Cerebellar nuclear complex (tissue), 1 donor: Measurements from ENCODE around the gene SORCS2.

Experiments
- DNase-seq, 2 experiments: peaks; one replicate each; lab custom pipeline; 2025; lab: John Stamatoyannopoulos, UW

The SORCS2 gene

DNA sequence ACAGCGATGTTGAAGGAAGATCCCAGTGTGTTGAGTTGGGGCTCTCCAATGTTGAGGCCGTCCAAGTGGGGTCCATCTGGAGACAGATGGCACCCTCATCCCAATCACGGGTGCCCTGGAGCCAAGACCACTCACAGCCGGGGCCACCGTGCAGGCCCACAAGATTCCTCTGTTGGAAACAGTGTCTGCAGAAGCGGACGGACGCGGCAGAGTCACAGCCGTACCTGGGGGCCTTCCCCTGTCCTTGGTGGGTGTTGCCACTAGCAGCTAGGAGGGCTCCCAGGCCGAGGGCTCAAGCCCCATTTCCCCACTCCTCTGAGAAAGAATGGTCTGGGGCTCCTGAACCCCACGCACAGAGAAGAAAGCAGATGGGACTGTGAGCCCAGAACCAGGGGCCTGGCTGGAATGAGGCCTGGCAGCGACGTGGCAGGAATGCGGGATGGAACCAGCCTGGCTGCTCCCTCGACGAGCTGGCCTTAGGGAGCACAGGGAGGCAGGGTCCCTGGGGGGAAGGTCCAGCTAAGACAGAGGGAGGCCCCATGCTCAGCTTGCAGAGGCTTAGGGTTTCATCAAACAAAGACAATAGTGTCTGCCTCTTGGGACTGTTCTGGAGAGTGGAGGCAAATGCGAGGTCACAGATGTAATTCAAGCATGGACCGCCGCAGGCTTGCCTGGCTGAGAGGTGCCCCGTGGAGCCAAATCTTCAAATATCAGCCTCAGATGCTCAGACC is 518.4 kb downstream of the SORCS2 start:
- DNase-seq = no peak

DNA sequence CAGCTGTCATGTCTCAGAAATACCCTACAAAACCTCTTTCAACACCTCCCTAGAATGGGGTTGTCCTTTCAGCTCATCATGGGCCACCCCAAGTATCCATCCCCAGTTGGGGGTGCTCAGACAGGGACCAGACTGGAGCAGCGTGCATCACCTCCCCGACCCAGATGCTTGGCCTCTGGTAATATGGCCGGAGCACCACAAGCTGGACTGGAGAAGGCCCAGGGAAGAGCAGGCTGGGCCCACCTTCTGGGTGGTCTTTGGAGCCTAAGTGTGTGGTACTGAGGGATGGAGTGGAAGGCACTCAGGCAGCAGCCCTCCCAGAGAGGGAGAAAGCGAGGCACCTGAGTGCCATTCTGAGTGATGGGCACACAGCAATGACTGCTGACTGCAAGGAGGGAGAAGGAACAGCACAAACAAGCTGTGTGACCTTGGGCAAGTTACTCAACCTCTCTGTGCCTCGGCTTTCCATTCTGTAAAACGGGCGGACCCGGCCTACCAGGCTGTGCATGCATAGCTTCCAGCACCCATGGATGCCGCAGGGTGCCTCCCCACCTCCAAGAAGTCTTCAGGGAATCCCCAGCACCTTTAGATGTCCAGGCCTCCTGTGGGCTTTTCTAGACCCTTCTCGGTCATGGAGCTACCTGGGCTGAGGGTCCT is 519.1 kb downstream of the SORCS2 start:
- no peak for DNase-seq

DNA sequence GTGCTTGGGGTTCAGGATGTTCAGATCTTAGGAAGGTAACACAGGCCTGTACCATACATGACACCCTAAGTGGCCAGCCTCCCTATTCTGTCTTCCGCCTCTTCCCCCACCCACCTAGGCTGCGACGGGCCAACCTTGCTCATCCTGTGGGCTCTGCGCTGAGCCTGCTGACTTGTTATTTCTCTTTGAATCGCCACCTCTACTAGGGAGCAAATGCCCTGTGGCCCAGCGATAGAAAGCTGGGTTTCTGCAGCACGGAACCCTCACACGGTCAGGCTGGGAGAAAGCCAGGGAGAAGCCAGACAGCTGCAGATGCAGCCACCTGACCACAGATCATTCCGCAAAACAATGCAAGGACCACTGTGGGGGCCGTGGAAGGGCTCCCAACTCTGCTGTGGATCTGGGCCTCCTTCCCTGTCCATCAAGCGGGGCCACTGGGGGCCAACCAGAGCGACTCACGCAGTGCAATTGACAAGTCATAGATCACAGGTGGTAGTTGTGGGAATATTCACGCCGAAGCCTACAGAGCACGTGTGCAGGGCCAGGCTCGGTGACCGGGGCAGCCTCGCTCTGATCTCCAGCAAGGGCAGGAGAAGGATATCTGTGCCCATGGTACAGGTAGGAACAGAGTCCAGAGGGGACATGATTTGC is 519.8 kb downstream of the SORCS2 start:
- DNase-seq = no peak

DNA sequence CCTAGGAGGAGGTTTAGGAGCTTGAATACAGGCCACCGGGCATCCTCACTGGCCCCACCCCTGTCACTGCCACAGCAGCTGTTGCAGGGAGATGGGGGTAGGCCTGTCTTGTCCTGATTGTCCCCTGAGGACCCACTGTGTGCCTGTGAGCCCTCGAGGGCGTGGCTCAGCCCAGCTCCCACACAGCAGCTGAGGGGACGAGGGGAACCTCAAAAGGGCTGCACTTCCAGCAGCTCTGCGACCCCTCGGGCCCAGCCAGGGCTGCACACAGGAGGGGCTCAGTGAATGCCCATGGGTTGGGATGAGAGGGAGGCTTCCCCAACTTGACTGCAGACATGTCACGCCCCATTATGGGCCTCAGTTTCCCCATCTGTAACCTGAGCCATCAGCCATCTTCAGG is 521.4 kb downstream of the SORCS2 start:
- DNase-seq = no peak

DNA sequence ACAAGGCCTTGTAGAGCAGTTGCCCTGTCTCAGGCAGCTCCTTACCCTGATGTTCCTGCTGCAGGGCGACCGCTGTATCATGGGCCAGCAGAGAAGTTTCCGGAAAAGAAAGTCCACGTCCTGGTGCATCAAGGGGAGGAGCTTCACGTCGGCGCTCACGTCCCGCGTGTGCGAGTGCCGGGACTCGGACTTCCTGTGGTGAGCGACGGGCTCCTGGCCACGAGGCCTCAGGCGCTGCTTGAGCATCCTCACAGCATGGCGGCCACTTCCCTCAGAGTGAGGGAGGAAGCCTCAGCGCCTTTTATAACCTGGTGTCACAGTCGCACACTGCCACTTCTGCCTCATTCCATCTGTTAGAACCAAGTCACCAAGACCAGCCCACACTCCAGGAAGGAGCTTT is 521.8 kb downstream of the SORCS2 start:
- no peak for DNase-seq

DNA sequence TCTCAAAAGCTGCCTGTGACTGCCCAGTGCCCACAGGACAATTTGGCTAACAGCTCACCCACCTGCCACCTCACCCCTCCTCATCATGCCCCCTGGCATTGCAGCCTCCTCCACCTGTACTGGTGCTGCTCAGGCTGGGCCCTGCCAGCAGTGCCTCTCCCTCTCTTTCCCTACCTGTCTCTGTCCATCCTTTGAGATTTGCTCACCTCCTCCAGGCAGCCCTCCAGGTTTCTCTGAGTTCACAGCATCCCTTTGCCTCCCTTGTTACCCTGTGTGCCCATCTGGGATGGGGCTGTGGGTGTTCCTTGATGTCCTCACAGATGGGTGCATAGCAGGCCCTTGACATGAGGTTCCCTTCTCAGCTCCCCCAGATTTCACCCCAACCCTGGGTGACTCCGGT is 522.4 kb downstream of the SORCS2 start:
- DNase-seq = no peak

DNA sequence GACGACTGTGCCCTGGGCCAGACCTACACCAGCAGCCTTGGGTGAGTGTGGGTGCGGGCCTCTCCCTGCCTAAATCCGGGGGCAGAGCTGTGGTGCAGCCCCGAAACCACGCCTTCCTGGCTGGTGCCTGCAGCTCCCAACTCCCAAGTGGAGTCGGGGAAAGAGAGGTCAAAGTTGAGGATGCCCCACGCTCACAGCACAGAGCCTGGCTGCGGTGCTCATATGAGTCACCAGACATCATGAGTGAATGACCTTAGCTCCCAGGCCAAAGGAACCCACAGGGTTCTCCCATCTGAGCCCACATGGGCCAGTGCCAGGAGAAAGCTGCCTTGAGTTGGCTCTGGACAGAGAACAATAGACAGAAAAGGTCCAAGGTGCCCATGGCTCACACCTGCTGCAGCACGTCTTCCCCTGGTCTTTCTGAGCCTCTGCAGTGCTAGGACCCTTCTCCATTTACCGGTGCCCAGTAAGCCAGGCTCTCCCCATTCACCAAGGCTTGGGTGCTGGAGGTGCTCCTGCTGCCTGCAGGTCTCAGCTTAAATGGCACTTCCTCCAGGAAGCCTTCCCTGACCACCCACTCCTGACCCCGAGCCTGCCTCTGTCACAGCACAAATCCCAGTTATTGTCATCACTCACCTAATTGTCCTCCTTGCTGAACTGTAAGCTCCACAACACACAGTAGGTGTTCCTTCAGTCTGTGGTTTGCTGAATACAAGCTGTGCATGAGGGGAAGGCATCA is 523.1 kb downstream of the SORCS2 start:
- DNase-seq = no peak

DNA sequence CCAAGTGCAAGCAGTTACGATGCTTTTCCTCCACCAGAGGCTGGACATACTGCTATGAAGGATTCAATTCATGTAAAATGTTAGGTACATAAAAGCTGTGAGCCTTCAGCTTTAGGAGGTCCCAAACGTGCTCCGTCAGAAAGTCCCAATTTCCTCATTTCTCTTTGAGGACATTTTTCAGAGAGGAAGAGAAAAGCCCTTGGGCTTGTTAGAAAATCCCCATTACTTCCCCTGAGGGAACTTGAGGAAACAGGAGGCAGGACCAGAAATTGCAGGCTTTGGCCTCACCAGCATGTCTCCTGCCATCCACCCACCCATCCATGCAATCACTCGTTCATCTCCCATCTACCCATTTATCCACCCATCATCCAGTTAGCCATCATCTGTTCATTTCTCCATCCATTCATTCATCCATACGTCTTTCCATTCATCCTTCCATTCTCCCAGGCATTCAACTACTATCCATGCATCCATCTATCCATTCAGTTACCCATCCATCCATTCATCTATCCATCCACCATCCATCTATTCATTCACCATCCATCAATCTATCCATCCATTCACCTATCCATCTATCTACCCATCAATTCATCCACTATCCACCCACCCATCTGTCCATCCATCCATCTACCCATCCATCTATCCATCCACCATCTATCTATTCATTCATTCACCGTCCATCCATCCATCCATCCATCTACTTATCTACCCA is 523.8 kb downstream of the SORCS2 start:
- no peak for DNase-seq

DNA sequence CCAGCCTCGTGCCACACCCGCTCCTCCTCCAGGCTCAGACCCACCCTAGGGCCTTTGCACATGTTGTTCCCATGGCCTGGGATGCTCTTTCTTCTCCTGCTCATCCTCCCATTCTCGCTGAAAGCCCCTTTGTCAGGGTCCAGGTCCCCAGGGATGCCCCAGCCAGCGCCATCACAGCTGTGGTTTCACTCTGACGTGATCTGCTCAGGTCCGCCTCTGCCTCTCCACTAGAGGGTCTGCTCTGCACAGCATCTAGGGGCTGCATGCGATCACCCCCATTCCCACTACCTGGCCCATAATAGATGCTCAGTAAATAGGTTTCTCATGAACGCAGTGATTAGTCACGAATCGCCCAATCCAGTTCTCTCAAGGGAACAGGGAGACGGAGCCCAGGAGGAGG is 524.8 kb downstream of the SORCS2 start:
- no peak for DNase-seq

DNA sequence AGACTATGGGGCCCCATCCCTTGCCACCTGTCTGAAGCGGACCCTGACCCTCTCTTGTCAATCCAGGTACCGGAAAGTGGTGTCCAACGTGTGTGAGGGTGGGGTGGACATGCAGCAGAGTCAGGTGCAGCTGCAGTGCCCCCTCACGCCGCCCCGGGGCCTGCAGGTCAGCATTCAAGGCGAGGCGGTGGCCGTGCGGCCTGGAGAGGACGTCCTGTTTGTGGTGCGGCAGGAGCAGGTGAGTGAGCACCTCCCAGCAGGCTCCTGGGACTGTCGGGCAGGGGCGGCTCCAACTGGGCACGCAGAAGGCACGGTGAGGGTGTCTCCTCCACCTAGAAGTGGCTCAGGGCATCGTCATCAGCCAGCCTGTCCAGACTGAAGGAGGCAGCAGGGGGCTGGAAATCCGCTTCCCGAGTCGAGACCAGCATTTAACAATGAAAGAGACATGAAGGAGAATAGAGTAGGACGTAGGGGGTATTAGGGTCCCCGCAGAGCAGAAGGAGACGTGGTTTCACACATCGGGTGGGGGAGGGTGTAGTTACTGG is 525.7 kb downstream of the SORCS2 start:
- no peak for DNase-seq

DNA sequence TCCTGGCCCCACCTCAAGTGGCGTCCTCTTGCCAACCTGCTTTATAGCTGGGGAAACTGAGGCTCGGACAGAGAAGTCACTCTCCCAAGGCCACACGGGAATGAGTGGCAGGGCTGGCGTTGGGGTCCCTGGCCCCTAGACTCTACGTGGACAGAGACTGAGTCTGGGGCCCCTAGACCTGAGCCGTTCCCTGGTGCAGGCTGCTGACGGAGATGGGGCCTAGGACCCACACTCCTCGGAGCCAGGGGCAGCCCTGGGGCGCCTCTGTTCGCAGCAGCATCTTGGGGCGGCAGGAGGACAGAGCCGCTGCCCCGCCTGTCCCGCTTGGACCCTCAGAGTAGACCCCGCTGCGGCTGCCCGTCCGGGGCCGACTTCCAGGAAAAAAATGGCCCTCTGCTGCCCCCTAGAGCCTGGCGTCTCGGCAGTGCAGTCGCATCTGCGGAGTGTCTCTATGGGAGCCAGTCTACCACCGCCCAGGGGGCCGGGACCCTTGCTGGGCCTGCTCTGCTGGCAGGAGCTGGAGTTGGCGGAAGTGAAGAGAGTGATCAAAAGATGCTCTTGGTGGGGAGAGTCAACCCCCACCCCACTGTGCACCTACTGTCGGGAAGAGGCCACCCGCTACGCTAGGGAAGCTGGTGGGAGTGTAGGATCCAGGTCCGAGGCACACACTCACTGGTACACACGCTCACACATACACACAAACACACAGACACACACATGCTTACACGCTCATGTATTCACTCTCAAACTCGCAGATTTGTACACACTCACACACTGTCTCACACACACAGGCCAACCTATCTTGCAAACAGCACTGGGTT is 527.2 kb downstream of the SORCS2 start:
- peak in 1 of 2 experiments; percentile 19 for DNase-seq

DNA sequence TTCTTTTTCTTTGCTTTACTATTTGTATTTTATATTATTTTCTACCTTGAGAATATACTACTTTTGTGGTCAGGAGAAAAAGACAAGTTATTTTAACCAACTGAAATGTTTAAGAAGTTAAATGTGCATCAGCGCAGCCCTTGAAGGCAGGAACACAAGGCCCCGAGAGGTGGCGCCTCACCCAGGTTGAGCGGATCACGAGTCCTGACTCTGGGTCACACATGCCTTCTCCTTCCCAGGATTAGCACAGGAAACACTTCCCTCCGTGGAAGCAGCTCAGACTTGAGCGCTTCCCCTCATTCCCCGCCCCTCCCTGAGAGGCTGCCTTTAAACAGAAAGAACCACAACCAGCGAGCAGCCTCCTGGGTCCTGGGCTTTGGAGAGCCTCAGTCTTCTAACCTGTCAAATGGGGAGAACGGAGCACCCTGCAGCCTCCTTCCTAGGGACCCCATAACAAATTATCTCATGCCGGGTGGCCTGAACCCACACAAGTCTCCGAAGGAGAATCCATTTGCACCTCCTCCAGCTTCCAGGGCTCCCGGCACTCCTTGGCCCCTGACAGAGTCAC is 529.7 kb downstream of the SORCS2 start:
- no peak for DNase-seq

DNA sequence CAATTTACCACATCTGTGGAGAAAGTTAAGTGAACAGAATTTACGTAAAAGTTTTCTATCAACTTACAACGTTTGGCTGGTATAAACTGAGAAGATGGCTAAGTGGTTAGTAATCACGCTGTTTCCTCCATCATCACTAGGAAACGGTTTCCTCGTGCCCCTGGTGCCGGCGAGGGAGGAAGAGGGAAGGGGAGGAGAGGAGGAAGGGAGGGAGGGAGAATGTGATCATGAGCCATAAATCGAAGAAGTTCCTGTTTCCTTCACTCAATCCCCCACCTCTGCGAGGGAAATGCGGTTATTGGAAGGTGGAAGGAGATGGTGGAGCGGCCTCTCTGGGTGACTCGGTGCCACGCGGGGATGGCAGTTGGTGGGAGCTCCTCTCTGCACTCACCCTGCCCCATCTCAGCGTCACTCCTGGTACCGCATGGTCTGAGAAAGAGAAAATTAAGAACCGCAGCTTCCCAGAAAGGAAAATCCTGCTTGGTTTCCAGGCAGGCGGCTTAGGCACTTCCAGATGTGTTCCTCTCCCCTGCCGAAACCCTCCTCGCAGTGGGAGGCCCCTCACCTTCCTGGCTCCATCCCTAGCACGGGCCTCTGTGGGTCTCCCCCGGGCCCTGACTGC is 530.5 kb downstream of the SORCS2 start:
- no peak for DNase-seq

DNA sequence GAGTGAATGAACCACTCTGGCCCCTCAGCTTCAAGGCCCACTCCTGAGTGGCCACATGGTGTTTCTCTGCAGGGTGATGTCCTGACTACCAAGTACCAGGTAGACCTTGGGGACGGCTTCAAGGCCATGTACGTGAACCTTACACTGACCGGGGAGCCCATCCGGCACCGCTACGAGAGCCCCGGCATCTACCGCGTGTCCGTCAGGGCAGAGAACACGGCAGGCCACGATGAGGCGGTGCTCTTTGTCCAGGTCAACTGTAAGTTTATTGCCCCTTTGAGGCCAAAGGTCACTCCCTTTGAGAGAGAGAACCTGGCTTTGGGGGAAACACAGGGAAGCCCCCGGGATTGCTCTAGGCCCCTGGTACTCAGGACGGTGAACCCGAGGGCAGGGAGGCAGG is 531.3 kb downstream of the SORCS2 start:
- no peak for DNase-seq

DNA sequence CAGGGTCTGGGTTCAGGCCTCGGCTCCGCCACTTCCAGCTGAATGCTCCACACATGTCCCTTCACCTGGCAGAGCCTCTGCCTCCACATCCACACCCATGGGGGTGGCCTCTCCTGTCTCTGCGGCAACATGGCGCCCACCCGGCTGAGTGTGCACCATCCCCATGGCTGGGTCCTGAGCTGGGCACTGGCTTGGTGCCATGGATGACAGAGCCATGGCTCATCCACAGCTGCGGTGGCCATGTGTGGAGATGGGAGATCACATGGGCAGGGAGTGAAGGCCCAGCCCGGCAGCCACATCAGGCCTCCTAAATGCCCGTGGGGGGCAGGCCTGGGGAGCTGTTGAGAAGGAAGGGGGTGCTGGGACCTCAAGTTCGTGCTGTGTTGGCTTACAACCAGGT is 533.6 kb downstream of the SORCS2 start:
- no peak for DNase-seq

DNA sequence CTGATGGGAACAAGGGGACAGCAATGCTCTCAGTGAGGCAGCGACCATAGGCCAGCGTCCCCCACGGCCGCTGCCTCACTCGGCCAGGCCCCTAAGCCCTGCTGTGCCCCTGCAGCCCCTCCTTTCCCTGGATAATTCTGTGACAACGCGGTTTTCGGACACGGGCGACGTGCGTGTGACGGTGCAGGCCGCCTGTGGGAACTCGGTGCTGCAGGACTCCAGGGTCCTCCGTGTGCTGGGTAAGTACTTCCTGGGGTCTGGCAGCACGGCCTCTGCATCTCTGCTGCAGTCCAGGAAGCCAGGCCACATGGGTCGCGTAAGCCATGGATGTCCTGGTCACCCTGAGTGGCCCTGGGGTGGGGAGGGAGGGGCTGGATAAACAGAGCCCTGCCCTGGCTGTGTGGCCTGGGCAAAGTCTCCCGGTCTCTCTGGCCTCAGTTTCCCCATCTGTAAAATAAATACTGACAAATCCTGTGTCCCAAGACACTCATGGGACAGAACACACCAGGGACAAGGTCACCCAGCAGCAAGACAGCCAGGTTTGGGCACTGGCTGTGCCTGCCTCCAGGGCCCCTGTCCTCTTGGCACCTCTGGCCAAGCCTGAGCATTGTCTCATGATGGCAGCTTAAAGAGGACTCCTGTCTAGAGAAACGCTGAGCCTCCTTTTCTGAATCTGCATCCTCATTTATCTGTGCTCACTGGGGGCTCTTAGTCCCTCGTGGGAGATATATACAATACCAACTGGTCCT is 534.5 kb downstream of the SORCS2 start:
- no peak for DNase-seq

DNA sequence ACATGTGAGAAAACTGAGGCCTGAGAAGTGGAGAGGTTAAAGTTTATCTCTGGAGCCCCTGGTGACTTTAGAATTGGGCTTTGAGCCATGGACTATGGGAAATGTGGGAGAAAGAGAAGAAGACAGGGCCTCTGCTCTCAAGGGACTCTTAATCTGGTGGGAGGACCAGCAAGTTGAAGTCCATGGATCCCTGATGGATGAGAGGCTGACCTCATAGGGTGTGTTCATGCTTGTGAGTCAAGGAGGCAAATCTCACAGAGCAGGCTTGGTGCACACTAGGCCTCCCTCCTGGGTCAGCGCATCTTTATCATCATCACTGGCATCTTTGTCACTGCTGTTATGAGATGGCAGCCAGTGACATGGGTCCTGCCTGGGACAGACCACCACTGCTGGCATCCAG is 535.4 kb downstream of the SORCS2 start:
- no peak for DNase-seq

DNA sequence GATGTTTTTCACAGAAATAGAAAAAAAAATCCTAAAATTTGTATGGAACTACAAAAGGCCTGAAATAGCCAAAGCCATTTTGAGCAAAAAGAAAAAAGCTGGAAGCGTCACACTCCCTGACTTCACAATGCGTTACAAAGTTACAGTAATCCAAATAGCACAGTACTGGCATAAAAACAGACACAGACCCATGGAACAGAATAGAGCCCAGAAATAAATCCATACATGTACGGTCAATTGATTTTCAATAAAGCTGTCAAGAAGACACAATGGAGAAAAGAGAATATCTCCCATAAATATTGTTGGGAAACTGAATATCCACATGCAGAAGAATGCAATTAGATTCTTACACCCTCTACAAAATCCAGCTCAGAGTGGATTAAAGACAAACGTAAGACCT is 539.1 kb downstream of the SORCS2 start:
- DNase-seq = no peak

DNA sequence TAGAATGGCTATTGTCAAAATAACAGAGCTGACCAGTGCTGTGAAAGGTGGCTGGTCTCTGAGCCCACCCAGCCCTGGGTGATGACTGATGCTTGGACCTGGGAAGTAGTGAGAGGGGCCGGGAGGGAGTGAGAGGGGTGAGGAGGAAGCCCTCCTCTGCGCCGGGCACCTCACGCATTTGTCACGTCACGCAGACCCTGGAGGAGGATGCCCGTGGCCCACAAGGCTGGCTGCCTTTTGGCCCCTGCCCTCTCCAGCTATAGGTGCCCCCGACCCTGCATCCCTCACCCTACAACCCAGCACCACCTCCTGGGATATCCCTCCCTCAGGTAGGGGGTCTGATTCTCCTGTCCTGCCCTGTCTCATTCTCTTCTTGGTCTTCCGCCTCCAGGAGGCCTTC is 539.9 kb downstream of the SORCS2 start:
- no peak for DNase-seq
